Gastroesophageal sphincter (tissue), 4 donors: ENCODE data around the gene FMO2. TPM values are rescaled to one million over a fixed set of nuclear protein-coding genes. Genes with fewer than 3 reads are reported as not detected.
"Not testable (repeated sequence)": the region's sequence is repeated elsewhere in the genome, so short reads cannot be mapped to it uniquely, and the experiment has no call there.

ENCODE experiments used
- ATAC-seq: fragments of 150-250 bp; one replicate; pipeline ENCODE4 v1.9.1; 2016; ENCODE audit warnings: mild to moderate bottlenecking, moderate library complexity
- H3K27ac ChIP-seq, 4 donors: fragments of 200-600 bp; sonication (generic) in 3 of 4; 1 replicate in 3 of 4; 2 replicates in 1 of 4; pipeline ENCODE4 v1.5.1; 2016 to 2019
- H3K27me3 ChIP-seq: fragments of 200-600 bp; sonication (generic); one replicate; pipeline ENCODE4 v1.5.1; 2019
- H3K36me3 ChIP-seq, 2 donors: fragments of 200-600 bp; sonication (generic); one replicate each; pipeline ENCODE4 v1.5.1; 2019; ENCODE audit warnings: control low read depth in 1 of 2
- H3K4me1 ChIP-seq, 3 donors: fragments of 200-600 bp; sonication (generic); 1 replicate in 2 of 3; 2 replicates in 1 of 3; pipeline ENCODE4 v1.5.1; 2016 to 2019; ENCODE audit warnings: control low read depth in 2 of 3
- H3K4me3 ChIP-seq, 2 donors: fragments of 200-600 bp; sonication (generic); one replicate each; pipeline ENCODE4 v1.5.1; 2019; ENCODE audit warnings: mild to moderate bottlenecking in 1 of 2, moderate library complexity in 1 of 2
- H3K9me3 ChIP-seq, 3 donors: fragments of 200-600 bp; sonication (generic); one replicate each; pipeline ENCODE4 v1.5.1; 2017 to 2019; ENCODE audit warnings: control low read depth in 2 of 3
- CTCF ChIP-seq, 4 experiments: fragments of 200-600 bp in 2 of 4; fragments of 450-650 bp in 2 of 4; sonication (generic) in 1 of 4; IDR thresholded peaks; one replicate each; pipeline ENCODE4 v1.5.1; 2017 to 2019; ENCODE audit warnings: antibody characterized with exemption in 4 of 4, mild to moderate bottlenecking in 2 of 4, moderate library complexity in 2 of 4
- EP300 ChIP-seq: sonication (generic); formaldehyde crosslinking; IDR thresholded peaks from one replicate; pipeline ENCODE4 v1.6.1; 2017; ENCODE audit warnings: antibody characterized with exemption, mild to moderate bottlenecking
- POLR2A ChIP-seq, 2 donors: fragments of 450-650 bp; IDR thresholded peaks; one replicate each; pipeline ENCODE4 v1.6.1; 2017; ENCODE audit warnings: antibody characterized with exemption in 2 of 2, mild to moderate bottlenecking in 2 of 2, moderate library complexity in 1 of 2
- POLR2AphosphoS5 ChIP-seq: sonication (generic); formaldehyde crosslinking; IDR thresholded peaks from one replicate; pipeline ENCODE4 v1.6.1; 2017; ENCODE audit warnings: antibody characterized with exemption
- WGBS, 2 donors: methylation state at CpG; one replicate each; pipeline ENCODE4 v1.1.5; 2018; ENCODE audit warnings: low coverage in 1 of 2; 5-methylcytosine and 5-hydroxymethylcytosine counted together
- total RNA-seq, 4 donors: library from RNA; depleted of rRNA; stranded (reverse); fragments of >200 nt; gene quantifications; one replicate each; pipeline ENCODE4 v1.1.0, GENCODE V29; 2016

The FMO2 gene
- total RNA-seq, 4 donors from 2014 or later = 33.9 to 74.1 (median 35.9) TPM

DNA sequence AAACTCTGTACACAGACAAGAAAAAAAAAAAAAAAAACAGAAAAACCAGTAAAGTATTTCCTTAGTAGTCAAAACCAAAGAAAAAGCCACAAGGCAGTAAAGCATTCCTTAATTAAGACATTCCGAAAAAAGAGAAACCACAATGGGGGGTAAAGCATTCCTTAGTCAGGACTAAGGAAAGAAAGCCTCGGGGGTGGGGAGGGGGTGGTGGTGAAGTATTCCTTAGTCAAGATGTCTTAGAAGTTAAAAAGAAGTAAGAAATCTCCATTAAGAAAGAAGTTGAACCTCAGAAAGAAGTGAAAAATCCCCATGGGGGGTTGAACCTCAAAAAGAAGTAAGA, 35.0 kb downstream of the FMO2 start:
- WGBS, 2 donors = 18 to 56% methylated on average over 2 of the region's 2 CpGs
- ATAC-seq = no peak

DNA sequence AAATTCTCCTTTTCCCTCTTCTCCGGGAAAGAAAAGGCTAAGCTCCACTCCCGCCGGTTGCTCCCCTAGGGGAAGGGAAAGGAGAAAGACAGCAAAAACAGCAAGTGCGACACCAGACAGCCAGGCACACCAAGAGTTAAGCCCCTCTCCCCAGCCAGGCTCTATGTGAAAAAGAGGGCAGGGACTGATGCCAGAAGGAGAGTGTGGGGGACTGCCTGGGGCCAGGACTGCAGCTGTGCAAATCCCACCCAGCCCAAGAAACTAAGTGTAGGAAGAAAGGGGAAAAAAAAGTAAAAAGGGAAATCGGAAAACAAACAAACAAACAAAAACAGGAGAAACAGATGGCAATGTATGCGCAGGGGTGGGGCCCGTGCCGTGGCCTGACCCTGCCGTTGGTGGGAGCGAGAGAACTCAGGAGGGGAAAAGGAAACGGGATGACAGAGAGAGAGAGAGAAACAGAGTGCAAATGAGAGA, 35.5 kb downstream of the FMO2 start:
- H3K4me1 ChIP-seq = peaks cover 13 to 57% (median 14%) of the 10 kb centered on the region in 3 donors
- no peaks in the 10 kb centered on the region for H3K27me3 ChIP-seq
- WGBS, 2 donors = 0 to 24% methylated on average over 1 to 11 of the region's 11 CpGs
- H3K27ac ChIP-seq = peak overlapping the region in 2 of 4 donors; percentile 59 to 74
- no peaks in the 10 kb centered on the region for H3K36me3 ChIP-seq
- ATAC-seq = no peak
- TF ChIP-seq POLR2A (IDR thresholded peaks at IDR 0.05) (no peak), EP300 (no peak), POLR2AphosphoS5 (no peak), CTCF (IDR thresholded peaks at IDR 0.05) (no peak)
- no peak overlapping the region for H3K4me3 ChIP-seq
- H3K9me3 ChIP-seq = no peaks in the 10 kb centered on the region

More for the DNA sequence above, 35.0 kb downstream of the FMO2 start:
- Histone ChIP-seq H3K4me1 (peaks cover 13 to 57% (median 14%) of the 10 kb centered on the region in 3 donors), H3K9me3 (no peaks in the 10 kb centered on the region), H3K36me3 (no peaks in the 10 kb centered on the region), H3K27ac (peak overlapping the region in 2 of 4 donors; percentile 59 to 74), H3K27me3 (no peaks in the 10 kb centered on the region), H3K4me3 (no peak overlapping the region)
- TF ChIP-seq POLR2AphosphoS5 = no peak
- TF ChIP-seq EP300 = no peak
- no peak for TF ChIP-seq CTCF (IDR thresholded peaks at IDR 0.05)
- no peak for TF ChIP-seq POLR2A (IDR thresholded peaks at IDR 0.05)

DNA sequence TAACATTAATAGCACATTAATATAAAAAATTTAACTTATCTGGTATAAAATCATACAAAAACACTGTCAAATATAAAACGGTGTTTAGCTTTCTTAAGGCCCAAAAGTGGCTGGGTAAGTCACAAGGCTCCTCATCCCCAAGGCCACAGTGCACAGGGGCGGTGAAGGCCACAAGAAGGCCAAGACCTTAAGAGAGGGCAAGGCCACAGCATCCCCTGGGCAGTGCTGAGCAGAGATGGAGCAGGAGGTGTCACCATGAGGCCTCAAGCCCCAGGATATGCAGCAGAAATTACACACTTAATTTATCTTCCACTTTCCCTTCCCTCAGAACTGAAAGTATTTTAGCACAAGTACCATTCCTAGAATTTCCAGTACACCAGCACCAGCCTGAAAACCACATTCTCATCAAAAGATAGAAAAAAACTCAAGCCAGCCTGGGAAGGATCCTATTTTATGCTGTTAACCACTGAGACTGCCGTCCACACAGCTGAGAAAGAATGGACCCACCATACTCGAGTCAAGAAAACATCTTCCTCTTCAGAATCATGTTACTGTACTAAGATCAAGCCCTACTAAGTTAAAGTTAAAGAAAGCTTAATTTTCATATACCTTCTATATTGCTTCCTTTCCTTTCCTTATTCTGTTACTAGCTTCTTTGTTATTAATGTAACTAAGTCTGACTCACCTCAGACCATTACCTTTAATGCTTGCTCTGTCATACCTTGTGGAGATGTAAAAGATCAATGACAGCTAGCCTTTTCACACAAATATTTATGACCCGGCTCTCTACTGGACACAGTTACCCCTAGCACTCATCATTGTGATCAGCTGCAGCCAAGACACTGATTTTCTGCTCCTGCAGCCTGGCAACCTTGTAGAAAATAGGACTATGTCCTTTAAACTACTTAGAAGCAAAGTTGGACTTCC, 36.8 kb downstream of the FMO2 start:
- peaks cover 13 to 57% (median 14%) of the 10 kb centered on the region in 3 donors for H3K4me1 ChIP-seq
- ATAC-seq = no peak
- H3K27me3 ChIP-seq = no peaks in the 10 kb centered on the region
- no peak overlapping the region for H3K4me3 ChIP-seq
- no peaks in the 10 kb centered on the region for H3K36me3 ChIP-seq
- peak overlapping the region in 3 of 4 donors; percentile 62 to 74 (median 68) for H3K27ac ChIP-seq
- no peak for TF ChIP-seq EP300
- no peak for TF ChIP-seq POLR2A (IDR thresholded peaks at IDR 0.05)
- no peak for TF ChIP-seq CTCF (IDR thresholded peaks at IDR 0.05)
- TF ChIP-seq POLR2AphosphoS5 = no peak
- 41 to 72% methylated on average over 3 to 5 of the region's 5 CpGs for WGBS, 2 donors
- H3K9me3 ChIP-seq = no peaks in the 10 kb centered on the region

DNA sequence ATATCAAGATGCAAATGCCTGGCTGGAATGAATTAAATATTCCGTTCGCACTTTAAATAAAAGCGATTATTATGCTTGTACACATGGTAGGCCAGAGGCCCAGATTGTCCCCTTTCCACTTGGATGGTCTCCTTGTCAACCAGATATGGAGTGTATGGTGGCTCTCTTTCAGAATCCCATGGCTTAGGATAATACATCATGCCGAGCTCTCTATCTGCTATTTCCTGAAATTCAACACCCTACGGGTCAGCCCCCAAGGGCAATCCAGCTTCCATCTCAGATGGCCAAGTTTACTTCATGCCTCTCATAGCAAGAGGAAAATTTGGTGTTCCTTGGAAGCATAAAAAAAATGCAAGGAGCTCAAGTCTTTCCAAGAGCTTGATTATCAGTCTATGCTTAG, 37.8 kb downstream of the FMO2 start:
- 46 to 60% methylated on average over 5 of the region's 5 CpGs for WGBS, 2 donors
- no peak for ATAC-seq
- TF ChIP-seq POLR2A (IDR thresholded peaks at IDR 0.05) (no peak), CTCF (IDR thresholded peaks at IDR 0.05) (no peak), POLR2AphosphoS5 (no peak), EP300 (no peak)
- no peaks in the 10 kb centered on the region for H3K36me3 ChIP-seq
- H3K4me3 ChIP-seq = no peak overlapping the region
- peaks cover 13 to 57% (median 14%) of the 10 kb centered on the region in 3 donors for H3K4me1 ChIP-seq
- H3K27me3 ChIP-seq = no peaks in the 10 kb centered on the region
- no peaks in the 10 kb centered on the region for H3K9me3 ChIP-seq
- H3K27ac ChIP-seq = peak overlapping the region in 2 of 4 donors; percentile 68 to 74

DNA sequence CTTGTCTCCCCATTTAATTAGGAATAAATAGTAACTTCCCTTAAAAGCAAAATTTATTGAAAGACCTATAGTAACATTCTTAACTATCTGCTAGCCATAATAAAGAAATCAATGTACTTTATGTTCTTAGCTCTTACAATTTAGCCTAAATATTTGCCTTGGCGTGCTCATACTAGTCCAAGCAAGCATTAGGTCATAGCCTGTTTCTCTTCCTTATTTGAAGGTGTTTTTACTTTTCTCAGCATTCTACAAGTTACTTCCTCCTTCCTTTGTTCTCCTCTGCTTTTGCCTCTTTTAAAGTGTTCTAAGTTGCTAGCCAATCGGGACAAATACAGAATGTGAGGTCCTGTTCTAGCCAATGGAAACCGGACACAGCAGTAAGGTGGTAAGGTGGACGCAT, 39.2 kb downstream of the FMO2 start:
- Histone ChIP-seq H3K4me1 (peaks cover 10 to 45% (median 14%) of the 10 kb centered on the region in 3 donors), H3K27ac (peak overlapping the region in 1 of 4 donors; percentile 10)
- not testable (repeated sequence) for H3K27me3 ChIP-seq, H3K9me3 ChIP-seq, ATAC-seq, H3K4me3 ChIP-seq, H3K36me3 ChIP-seq
- 85 to 90% methylated on average over 2 to 4 of the region's 4 CpGs for WGBS, 2 donors
